Erythroblast (primary cell): Measurements from ENCODE around the gene GNE.
"Not testable (repeated sequence)": the region's sequence is repeated elsewhere in the genome, so short reads cannot be mapped to it uniquely, and the experiment has no call there.

ENCODE experiments used
- GATA1 ChIP-seq: IDR thresholded peaks from 2 replicates; pipeline ENCODE4 v1.6.1; 2011; ENCODE audit warnings: low read depth, mild to moderate bottlenecking, control low read depth, low read length, moderate library complexity
- POLR2A ChIP-seq: IDR thresholded peaks from 2 replicates; pipeline ENCODE4 v1.6.1; 2011; ENCODE audit warnings: mild to moderate bottlenecking, low read length

GRCh38 chr9:36239205-36239604 is 19.0 kb downstream of the GNE start:
- TF ChIP-seq POLR2A, GATA1: not testable (repeated sequence)
